ENCODE data around the gene RALB. TPM values are rescaled to one million over a fixed set of nuclear protein-coding genes. Genes with fewer than 3 reads are reported as not detected.

Gene RALB
- total and polyA plus RNA-seq, 2 of the 4 experiments (the other 2 are of a cell fraction) = 53.6 to 54.7 TPM

GRCh38 chr2:120338015-120338414 is 85.4 kb downstream of the RALB start:
- CTCF ChIA-PET = no interaction called here
- no peaks in the 10 kb centered on the region for H3K36me3 ChIP-seq (ENCODE audit: control insufficient read depth, insufficient read depth, low read length)

More at GRCh38 chr2:120338015-120338414, 85.4 kb downstream of the RALB start:
- no CpG with 5 or more reads among the region's 1 CpG for WGBS, 2 experiments (ENCODE audit: extremely low coverage in 2 of 2, insufficient read length in 1 of 2)
- no peak overlapping the region for H2BK15ac ChIP-seq (ENCODE audit: low read depth, low read length)
- no peak overlapping the region for H4K5ac ChIP-seq (ENCODE audit: low read depth, low read length)
- BruUV-seq (replicated peaks) = no TSS peak
- no peak overlapping the region for H3K27ac ChIP-seq (ENCODE audit: insufficient read depth, low read length)
- no peak overlapping the region for H2BK120ac ChIP-seq (ENCODE audit: low read depth, low read length)
- no peak overlapping the region for H2AFZ ChIP-seq (replicated peaks; ENCODE audit: low read length, poor library complexity)
- H2AK9ac ChIP-seq (replicated peaks; ENCODE audit: low read depth, low read length, poor library complexity) = no peak overlapping the region
- POLR2A ChIA-PET (ENCODE audit: unreplicated experiment) = no interaction called here
- no peak overlapping the region for H3K23ac ChIP-seq (ENCODE audit: low read depth, low read length)
- H3K4me1 ChIP-seq (ENCODE audit: control insufficient read depth, insufficient read depth, low read length) = no peaks in the 10 kb centered on the region
- H3K56ac ChIP-seq (ENCODE audit: extremely low read depth, insufficient read depth, low read length) = no peak overlapping the region
- H3K18ac ChIP-seq (ENCODE audit: low read depth, low read length) = no peak overlapping the region
- H4K20me1 ChIP-seq (ENCODE audit: insufficient read depth, low read length) = no peaks in the 10 kb centered on the region
- no peak overlapping the region for H4K8ac ChIP-seq (ENCODE audit: low read depth in 2 of 2, low read length in 2 of 2)
- in situ Hi-C loops (cut with MboI; ENCODE audit: low sequenced_read_pairs) (loop anchor here (25.0 kb wide), 1 partner anchor 474 kb away; no protein-coding TSS in a partner anchor), intact Hi-C loops (cut with micrococcal nuclease) (no loop called here), dilution Hi-C loops (cut with HindIII; ENCODE audit: low sequenced_read_pairs, unreplicated experiment) (no loop called here)
- H2BK5ac ChIP-seq (ENCODE audit: low read depth, low read length, poor library complexity, severe bottlenecking) = no peak overlapping the region
- no peak overlapping the region for H3K4me3 ChIP-seq (ENCODE audit: insufficient read depth, low read depth, low read length)
- TF ChIP-seq MXI1 (IDR thresholded peaks at IDR 0.05; ENCODE audit: borderline replicate concordance, low read depth, low read length) (no peak), NFE2L2 (IDR thresholded peaks at IDR 0.05; ENCODE audit: low read depth, low read length) (no peak), CHD1 (IDR thresholded peaks at IDR 0.05; ENCODE audit: low read depth, low read length) (no peak), POLR2A (IDR thresholded peaks at IDR 0.05; ENCODE audit: low read depth, low read length) (no peak), CEBPB (IDR thresholded peaks at IDR 0.05; ENCODE audit: low read depth, low read length) (peak; percentile 55), RFX5 (IDR thresholded peaks at IDR 0.05; ENCODE audit: low read depth, low read length) (no peak)
- no peak overlapping the region for H4K91ac ChIP-seq (ENCODE audit: insufficient read depth, low read depth, low read length)
- no peak for ATAC-seq (ENCODE audit: low read depth)
- no peak overlapping the region for H3K4me2 ChIP-seq (ENCODE audit: low read depth, low read length)
- H3K9me3 ChIP-seq (ENCODE audit: control insufficient read depth, insufficient read depth, low read length) = peaks cover 2% of the 10 kb centered on the region; the same call in 1 of the 2 replicates
- no peak overlapping the region for H2BK20ac ChIP-seq (ENCODE audit: low read depth, low read length)
- no peak overlapping the region for H3K4ac ChIP-seq (ENCODE audit: low read depth, low read length)
- peaks cover 76% of the 10 kb centered on the region for H3K27me3 ChIP-seq (ENCODE audit: control insufficient read depth, insufficient read depth, low read length)
- no peaks in the 10 kb centered on the region for H3K79me1 ChIP-seq (ENCODE audit: low read depth in 1 of 2, low read length in 2 of 2)
- no peaks in the 10 kb centered on the region for H3K9me1 ChIP-seq (ENCODE audit: insufficient read depth, low read length)
- H3K9ac ChIP-seq (ENCODE audit: low read depth, low read length) = no peak overlapping the region
- H3K14ac ChIP-seq (replicated peaks; ENCODE audit: low read depth, low read length) = no peak overlapping the region
- H2AK5ac ChIP-seq (ENCODE audit: low read depth, low read length) = no peak overlapping the region
- DNase-seq = no peak
